HG02610 (cell line): ENCODE data around the gene PISD.
"Not testable (repeated sequence)": the region's sequence is repeated elsewhere in the genome, so short reads cannot be mapped to it uniquely, and the experiment has no call there.

Source experiments
- ATAC-seq: cut with Tn5 transposase; IDR thresholded peaks from one replicate; pipeline ENCODE4 v1.9.1; 2021; ENCODE audit warnings: mild to moderate bottlenecking, moderate library complexity; ENCODE audit not compliant: unreplicated experiment

The PISD gene

DNA sequence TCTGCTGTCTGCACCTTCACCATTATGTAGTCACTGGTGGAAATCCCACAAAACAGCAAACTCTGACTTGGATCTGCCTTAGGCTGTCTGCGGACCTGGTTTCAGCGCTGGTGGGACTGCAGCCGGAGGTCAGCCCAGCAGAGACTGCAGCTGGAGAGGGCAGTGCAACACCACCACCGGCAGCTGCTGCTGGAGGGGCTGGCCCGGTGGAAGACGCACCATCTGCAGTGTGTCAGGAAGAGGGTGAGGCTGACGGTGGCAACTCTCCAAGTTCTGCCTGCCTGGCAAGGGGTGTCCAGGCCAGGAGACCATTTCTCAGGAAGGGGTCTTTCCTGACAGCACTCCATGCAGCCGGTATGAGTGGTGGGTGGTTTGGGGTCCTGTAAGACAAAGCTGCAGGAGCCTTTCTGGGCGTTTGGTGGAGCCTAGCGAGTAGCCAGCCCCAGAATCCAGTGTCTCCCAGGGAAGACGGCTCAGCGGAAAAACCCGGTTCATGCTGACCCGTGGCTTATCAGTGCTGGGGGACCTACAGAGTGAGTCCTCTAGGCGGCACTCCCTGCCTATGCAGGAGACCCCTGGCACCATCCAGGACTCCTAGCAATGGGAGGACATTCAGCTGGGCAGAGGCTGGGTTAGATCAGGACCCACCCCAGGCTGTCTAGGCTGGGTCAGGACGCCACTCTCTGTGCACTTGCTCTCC lies 50.8 kb downstream of the PISD start:
- ATAC-seq, result no peak

DNA sequence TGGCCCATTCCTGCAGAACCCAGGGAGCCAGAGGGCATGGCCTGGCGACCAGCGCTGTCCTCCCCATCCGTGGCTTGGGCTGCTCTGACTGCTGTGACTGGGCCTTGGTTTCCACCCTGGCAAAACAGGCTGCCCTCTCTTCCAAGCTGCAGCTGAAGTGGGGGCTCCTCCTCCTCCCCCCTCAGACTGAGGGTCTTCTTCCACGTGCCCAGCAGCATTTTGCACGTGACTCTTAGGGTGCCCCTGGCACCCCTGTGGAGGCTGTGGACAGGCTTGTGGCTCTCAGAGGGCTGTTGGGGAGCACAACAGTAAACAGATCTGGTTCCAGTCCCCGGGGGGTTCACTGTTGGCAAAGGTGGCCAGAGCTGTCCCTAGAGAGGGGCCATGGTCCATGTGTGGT lies 51.4 kb downstream of the PISD start:
- no peak for ATAC-seq

DNA sequence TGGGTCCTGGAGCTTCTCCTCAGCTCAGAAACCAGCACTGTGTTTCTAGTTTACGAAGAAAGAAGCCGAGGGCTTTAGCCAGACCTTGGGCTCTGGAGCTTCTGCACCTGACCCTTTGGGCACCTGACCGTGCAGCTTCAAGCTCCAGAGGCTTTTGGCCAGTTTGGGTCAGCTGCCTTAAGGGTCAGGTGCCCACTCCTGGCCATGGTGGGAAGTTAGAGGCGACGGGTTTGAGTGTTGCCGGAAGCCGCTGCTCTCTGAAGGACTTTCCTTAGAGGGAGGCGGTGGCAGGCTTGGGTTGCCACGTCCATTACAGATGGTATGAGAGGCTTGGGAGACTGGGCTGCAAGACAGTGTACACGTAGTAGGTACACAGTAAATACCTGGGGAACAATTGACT lies 52.3 kb downstream of the PISD start:
- no peak for ATAC-seq

DNA sequence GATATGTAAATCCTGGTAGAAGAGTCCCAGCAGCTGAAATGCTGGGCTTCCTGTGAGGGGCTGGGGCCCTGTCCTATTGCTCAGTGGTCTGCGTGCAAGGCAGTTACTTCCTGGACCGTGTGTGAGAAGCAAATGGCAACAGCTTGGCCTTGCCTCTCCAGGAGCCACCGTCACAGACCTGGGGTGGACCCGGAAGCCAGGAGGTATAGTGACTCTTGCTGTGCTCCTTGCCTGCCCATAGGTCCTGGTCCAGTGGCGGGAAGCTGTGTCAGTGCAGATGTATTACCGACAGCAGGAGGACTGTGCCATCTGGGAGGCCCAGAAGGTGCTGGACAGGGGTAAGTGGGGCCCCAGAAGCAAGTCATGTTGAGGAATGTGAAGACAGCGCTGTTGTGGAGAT lies 54.3 kb downstream of the PISD start:
- no peak for ATAC-seq

DNA sequence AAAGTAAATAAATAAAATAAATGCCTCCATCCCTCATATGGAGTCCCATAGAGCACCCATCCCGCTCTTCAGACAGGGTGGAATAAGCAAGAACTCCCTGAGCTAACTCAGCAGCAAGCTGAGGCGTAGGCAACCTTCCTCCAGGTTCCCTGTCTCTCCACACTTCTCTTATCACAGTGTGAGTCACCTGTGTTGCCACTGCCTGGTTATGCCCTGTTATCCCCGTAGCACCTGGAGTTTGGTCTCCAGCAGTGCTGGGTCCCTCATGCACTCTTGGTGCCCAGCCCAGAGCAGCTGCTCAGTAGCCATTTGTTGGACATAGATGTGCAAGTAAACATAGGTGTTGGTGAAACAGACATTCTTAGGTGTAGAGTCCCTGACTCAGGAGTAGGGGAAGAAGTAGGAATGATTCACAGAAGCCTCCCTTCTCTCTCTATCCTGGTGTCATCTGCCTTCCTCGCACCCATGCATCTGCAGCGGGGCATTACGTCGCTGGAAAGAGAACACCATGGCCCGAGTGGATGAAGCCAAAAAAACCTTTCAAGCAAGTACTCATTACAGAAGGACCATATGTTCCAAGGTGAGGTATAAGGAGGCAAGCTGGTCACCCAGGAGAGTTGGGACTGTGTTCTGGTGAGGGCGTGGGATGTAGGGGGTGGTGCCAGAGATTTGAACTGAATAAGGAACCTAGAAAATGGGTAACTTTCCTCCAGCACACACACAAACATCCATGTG lies 56.0 kb downstream of the PISD start:
- no peak for ATAC-seq

DNA sequence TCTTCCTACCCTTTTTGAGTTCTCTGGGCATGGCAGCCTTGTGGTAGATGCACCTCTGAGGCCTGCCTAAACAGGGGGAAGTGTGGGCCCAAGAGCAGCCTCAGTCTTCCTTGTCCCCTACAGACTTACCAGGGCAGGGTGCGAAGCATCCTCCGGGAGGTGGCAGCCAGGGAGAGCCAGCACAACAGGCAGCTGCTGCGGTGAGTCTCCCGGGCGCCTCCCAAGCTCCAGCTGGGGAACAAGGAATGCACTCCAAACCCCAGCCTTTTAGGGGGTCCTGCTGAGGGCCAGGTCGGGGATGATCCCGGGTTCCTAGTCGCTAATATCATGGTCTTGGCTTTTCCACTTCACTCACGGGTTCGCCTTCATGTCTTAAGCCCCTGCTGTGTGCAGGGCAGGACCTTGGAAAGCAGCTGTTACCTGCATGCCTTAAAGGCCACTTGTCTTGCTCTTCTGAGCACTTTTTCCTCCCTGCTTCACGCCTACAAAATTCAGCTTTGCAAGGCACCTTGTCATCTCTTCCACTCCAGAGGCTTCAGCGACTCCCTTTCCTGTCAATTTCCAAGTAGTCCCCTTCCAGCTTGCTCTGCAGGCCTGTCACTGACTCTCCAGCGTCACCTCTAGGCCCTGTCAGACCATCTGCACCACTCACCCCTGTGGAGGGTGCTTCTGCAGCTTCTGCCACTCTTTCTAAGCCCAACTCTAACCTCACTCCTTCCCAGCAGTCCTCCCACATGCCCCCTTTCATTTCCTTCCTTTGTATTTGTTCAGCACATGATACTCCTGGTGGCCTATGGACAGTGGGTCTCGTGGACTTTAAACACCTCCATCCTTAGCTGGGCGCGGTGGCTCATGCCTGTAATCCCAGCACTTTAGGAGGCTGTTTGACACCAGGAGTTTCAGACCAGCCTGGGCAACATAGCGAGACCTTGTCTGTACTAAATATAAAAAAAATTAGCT lies 57.0 kb downstream of the PISD start:
- ATAC-seq, result no peak

DNA sequence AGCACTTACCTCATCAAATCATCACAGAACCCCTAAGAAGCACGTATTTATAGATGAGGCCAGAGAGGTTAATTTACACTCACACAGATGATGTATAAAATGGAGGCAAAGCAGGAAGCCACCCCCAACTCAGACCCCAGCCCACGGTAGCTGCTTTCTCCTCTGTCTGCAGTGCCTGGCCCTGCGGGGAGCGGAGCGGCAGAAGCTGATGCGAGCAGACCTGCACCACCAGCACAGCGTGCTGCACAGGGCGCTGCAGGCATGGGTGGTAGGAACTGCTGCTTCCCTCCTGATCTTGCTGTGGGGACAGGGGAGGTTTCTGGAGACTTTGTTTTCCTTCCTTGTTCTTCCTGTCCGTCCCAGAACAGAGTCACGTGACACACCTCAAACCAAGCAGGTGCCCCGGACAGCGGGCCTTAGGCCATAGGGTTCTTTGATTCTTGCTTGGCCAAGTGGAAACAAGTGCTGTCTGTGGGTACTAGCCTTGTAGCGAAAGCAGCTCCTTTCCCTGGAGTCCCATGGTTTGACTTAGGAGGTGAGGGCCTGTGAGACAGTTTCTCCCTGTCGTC lies 57.8 kb downstream of the PISD start:
- ATAC-seq, result no peak

DNA sequence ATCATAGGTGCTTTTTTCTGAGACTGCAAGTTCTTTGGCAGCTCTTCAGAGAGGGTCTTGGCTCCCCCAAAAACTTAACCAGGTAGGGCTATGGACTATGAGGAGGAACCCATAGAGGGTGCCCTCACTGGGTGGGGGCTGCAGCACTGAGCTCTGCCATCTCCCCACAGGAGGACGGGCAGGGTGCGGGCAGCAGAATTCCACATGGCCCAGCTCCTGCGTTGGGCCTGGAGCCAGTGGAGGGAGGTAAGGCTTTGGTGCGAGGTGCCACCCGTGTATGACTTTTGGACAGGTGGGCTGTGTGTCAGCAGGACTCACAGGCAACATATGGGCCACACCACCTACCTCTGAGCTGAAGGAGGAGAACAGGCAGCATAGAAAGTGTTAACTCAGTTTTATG lies 58.4 kb downstream of the PISD start:
- ATAC-seq, result no peak

DNA sequence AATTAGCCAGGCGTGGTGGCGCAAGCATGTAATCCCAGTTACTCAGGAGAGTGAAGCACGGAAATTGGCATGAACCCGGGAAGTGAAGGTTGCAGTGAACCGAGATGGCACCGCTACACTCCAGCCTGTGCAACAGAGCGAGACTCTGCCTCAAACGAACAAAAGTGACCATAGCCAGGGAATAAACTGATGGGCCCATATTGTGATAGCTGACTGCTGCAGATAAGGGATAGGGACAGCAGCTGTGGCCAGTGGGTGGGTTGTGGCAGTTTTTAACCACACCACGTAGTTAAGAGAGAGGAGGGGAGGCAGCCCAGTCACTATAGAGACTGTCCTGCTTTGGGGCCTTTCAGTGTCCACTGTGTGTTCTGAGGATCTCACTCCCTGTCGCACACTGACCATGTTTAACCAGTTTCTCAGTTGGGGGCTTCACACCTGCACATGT lies 58.9 kb downstream of the PISD start:
- no peak for ATAC-seq

DNA sequence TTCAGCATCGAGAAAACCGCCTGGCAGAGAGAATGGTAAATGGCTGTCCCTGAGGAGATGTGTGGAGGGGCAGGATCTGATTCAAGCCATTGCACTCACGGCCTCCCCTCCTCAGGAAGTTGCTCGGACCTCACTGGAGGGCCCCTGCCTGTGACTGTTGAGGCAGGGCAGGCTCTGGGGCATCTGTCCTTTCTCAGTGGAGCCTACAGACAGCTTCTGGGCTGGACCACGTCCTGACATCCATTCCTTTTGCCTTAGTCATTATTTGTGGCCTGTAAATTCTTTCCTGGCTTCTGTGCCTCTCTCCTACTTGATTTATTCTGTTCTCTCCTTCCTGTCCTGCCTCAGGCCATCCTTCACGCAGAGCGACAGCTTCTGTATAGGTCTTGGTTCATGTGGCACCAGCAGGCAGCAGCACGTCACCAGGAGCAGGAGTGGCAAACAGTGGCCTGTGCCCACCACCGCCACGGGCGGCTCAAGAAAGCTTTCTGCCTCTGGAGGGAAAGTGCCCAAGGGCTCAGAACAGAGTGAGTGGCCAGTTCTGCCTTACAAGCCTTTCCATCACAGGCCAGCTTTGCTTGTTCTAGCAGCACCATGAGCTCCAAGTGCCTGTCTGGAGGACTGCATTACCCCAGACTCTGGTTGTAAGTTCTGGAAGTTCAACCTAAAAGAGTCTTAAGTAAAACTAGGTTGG lies 59.6 kb downstream of the PISD start:
- no peak for ATAC-seq

DNA sequence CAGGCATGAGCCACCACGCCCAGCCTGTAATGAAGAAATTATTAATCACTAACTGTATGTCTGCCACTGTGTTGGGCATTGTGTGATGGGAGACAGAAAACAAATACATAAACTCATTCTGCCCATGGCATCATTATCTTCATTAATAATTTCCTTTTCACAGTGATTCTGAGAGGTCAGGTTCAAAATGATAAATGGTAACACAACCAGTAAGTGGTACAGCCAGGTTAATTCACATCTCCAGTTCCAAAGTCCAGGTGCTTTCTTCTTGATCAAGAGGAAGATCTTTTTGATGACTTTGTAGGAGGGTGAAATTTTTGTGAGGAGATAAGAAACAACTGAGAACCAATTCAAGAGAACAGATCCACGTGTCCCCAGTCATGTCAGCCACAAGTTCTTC lies 66.7 kb downstream of the PISD start:
- ATAC-seq, result no peak

DNA sequence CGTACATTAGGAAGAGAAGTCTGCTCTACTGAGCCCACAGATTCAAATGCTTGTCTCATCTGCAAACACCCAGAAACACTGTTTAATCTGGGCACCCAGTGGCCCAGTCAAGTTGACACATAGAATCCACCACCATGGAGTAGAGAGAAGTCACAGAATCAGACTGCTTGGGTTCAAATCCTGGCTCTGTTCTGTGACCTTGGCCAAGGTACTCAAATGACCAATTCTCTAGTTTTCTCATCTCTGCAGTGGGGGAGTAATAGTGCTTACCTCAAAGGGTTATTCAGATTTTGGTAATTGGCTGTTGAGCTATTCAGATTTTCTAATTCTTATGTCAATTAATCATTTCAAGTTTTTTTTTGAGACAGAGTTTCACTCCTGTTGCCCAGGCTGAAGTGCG lies 71.9 kb downstream of the PISD start:
- ATAC-seq, result not testable (repeated sequence)

DNA sequence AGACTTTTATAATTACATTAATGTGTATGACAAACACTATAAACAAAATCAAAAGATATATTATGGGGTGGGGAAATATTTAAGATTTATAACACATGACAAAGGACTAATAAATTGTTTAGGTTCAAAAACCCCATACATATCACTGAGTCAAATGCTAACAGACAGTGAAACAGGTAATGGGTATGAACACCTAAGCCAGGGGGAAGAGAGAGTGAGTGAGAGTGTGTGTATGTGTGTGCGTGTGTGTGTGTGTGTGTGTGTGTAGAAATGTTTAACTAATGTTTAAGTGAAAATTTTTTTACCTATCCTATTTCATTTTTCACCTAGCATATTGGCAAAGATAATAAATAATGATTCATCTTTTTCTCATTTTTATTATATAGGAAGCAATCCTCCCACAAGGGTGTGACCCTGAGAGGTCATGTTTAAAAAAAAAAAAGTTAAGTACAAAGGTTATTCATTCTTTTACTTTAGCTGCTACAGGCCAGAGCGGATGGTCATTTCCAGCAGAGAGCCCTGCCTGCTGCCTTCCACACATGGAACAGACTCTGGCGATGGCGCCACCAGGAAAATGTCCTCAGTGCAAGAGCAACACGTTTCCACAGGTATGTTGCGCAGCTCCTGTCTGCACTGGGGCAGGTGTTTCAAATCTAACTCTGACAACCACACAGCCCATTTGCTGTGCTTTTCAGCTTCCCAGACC lies 72.9 kb downstream of the PISD start:
- no peak for ATAC-seq

DNA sequence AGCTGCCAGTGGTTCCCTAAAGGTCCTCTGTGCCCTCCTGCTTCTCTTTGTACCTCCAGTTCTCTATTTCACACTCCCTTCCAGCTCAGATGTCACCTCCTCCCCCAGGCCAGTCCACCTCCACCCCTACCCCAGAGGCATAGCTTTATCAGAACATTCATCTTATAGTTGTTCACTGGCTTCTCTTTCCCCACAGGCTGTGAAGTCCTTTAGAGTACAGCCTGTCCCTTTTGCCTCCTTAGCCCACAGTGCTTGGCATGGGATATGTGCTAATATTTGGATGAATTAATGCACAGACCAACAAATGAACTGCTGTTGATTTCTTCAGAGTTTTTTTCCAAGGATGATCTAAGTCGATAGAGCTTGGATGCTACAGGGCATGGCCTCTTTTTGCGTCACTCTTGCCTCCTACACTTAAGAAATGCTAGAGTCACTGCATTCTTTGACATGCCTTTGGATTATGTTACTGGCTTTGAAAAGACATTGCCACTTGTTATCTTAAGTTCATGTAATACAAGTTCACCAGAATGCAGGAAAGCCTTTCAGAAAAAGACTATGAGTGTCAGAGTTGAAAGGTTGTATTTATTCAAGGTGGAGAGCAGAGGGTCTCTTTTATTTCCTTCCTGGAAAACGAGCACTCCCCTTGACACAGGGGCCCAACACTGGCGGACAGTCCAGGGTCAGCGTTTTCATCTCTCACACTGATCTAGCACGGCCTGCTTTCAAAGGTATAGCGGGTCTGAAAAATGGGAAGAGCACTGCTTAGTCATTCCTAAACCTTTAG lies 75.7 kb downstream of the PISD start:
- ATAC-seq, result no peak

DNA sequence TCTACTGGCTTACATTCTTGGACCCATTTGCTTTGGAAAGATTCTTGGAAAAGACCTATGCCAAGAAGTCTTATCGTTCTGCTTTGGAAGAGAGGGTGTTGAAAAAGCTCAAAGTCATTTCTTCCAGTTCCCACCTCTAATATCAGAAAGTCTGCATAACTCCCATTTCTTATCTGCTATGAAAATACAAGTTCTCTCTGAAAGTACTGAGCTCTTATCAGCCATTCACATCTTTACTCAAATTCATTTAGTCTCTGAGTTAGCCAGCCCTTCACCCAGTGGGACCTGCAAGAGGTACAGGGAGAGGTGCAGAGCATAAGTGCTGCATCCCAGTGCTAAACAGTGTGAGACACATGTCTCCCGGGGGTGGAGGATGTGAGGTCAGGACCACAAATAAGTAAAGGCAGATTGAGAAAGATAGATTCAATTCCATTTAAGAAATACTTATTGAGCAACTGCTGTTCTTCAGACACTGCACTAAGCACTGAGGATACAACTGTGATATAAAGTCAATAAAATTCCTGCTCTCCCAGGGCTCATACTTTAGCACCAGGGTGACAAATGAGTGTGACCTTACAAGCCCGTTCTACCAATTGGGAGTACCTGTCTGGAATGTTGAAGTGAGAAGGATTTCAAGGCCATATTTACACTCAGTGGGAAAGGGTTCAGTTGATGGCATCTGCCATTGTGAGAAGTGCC lies 76.7 kb downstream of the PISD start:
- no peak for ATAC-seq

DNA sequence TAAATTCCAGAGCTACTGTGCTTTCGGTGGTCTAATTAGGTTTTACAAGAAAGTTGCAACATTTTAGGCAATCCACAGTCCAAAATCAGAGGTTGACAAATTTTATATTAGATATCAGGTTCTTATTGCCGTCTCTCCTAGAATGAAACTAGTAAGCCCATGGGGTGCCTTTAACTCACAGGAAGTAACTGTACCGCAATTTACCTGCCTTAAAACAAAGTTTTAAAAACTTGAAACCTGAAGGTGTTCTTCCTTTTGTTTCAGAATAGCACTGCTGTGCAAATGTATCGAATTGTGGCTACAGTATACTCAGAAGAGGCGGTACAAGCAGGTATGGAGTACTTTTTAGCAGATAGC lies 77.2 kb downstream of the PISD start:
- ATAC-seq, result no peak

DNA sequence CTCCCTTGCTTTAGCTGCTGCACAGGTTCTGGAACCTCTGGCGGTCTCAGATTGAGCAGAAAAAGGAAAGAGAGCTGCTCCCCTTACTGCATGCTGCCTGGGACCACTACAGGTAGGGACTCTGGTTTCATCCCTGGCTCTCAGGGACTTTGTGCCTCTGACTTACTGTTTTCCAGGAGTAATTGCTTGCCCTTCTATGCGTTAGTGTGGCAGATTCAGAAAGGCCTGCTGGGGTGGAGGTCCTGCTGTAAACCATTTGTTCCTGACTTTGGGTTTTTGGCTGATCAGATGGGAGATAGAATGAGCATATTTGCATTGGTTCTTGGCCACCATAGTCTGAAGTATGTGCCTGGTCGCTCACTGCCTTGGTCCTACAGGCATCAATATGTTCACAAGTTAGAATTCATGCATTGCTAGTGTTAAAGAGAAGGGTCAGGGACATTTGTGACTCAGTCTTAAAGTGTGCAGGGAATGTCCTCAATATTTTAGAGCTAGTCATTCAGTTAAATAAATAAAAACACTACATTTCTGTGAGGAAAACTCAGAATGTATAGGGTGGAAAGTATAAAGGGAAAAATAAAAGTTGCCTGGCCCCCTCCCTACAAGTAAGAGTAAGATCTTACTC lies 78.0 kb downstream of the PISD start:
- ATAC-seq, result no peak

DNA sequence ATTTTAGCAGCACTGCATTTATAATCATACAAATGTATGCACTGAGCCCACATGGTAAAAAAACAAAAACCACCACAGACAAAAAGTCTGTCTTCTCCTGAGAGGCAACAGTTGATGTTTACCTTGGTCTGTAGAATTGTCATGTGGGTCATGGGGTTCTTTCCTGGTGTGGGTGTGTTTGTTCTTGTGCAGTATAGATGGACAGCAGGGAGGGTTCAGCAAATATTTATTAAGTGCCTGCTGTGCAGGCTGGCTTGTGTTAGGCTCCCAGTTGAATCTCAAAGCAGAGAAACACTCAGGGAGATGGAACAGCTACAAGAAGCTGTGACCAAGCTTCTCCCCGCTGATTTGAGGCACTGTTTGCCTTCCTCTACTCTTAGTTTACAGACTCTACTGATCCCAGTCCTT lies 82.2 kb downstream of the PISD start:
- ATAC-seq, result no peak
